Panc1 (cell line): Measurements from ENCODE around the gene AFF2. TPM values are rescaled to one million over a fixed set of nuclear protein-coding genes. Genes with fewer than 3 reads are reported as not detected.

ENCODE experiments used
- ATAC-seq: fragments of 200-7000 bp; cut with Tn5 transposase; 2 replicates; pipeline ENCODE4 v1.9.1; 2020; ENCODE audit warnings: mild to moderate bottlenecking, moderate library complexity
- BruUV-seq: library from RNA; stranded (reverse); fragments of 400-500 nt; replicated peaks from 2 replicates; lab custom pipeline; 2021; lab: Mats Ljungman, UMichigan
- CTCF ChIA-PET: fragments of 300-600 bp; sonication (Branson Sonifier 250); formaldehyde crosslinking; loops from one replicate; lab custom pipeline; 2022; ENCODE audit warnings: antibody characterized with exemption; lab: Charles Lee
- POLR2A ChIA-PET: fragments of 300-600 bp; sonication (Branson Sonifier 250); formaldehyde crosslinking; loops from one replicate; lab custom pipeline; 2022; ENCODE audit warnings: antibody characterized with exemption; lab: Charles Lee
- DNase-seq: peaks from one replicate; pipeline ENCODE4 v3.0.0-alpha.2; 2010; ENCODE audit warnings: low read depth, low spot score
- H3K27ac ChIP-seq: 2 replicates; pipeline ENCODE4 v1.5.1; 2011; ENCODE audit warnings: mild to moderate bottlenecking, low read length, inconsistent platforms
- H3K27me3 ChIP-seq: fragments of 200-500 bp; sonication (Bioruptor generic); 2 replicates; pipeline ENCODE4 v1.6.0; 2014; ENCODE audit warnings: low read length, inconsistent platforms; ENCODE audit not compliant: control insufficient read depth, insufficient read depth
- H3K36me3 ChIP-seq: fragments of 200-500 bp; sonication (Bioruptor generic); 2 replicates; pipeline ENCODE4 v1.5.1; 2014; ENCODE audit warnings: inconsistent platforms, mild to moderate bottlenecking, low read length, moderate library complexity; ENCODE audit not compliant: control insufficient read depth, insufficient read depth
- H3K4me1 ChIP-seq: 2 replicates; pipeline ENCODE4 v1.5.1; 2011; ENCODE audit warnings: inconsistent platforms, mild to moderate bottlenecking, low read length, moderate library complexity; ENCODE audit not compliant: control insufficient read depth, insufficient read depth
- H3K4me3 ChIP-seq, 2 experiments: 2 replicates each; pipeline ENCODE4 v1.5.1; 2011 to 2012; ENCODE audit warnings: low read depth in 2 of 2, low read length in 2 of 2, mild to moderate bottlenecking in 2 of 2, inconsistent platforms in 1 of 2, moderate library complexity in 1 of 2
- H3K9me3 ChIP-seq: fragments of 200-500 bp; sonication (Bioruptor generic); 2 replicates; pipeline ENCODE4 v1.5.1; 2014; ENCODE audit warnings: low read depth, mild to moderate bottlenecking, inconsistent platforms, low read length, moderate library complexity; ENCODE audit not compliant: control insufficient read depth, insufficient read depth
- CTCF ChIP-seq: fragments of 450-650 bp; IDR thresholded peaks from 2 replicates; pipeline ENCODE4 v1.5.1; 2017; ENCODE audit warnings: mild to moderate bottlenecking
- POLR2AphosphoS5 ChIP-seq: IDR thresholded peaks from 2 replicates; pipeline ENCODE4 v1.6.1; 2012; ENCODE audit warnings: mild to moderate bottlenecking, low read depth, low read length, moderate library complexity
- REST ChIP-seq, 2 experiments: IDR thresholded peaks; 2 replicates each; pipeline ENCODE4 v1.6.1; 2011 to 2012; ENCODE audit warnings: low read depth in 2 of 2, control low read depth in 1 of 2, low read length in 1 of 2, mild to moderate bottlenecking in 1 of 2, moderate library complexity in 1 of 2; ENCODE audit not compliant: insufficient read depth in 1 of 2
- SIN3A ChIP-seq: IDR thresholded peaks from 2 replicates; pipeline ENCODE4 v1.6.1; 2012; ENCODE audit warnings: low read depth, mild to moderate bottlenecking, low read length, moderate library complexity, borderline replicate concordance; ENCODE audit not compliant: insufficient read depth
- TCF7L2 ChIP-seq: IDR thresholded peaks from 2 replicates; pipeline ENCODE4 v1.6.1; 2011; ENCODE audit warnings: mild to moderate bottlenecking, low read depth, low read length, inconsistent platforms
- in situ Hi-C: cut with HindIII; loops from 2 replicates; pipeline ENCODE4 v1.10.0; 2016; ENCODE audit warnings: low sequenced_read_pairs, low pct_unique_long_range_greater_than_20kb
- intact Hi-C: fragments of 100-400 bp; cut with micrococcal nuclease; formaldehyde crosslinking; loops from one replicate; pipeline ENCODE4 v1.10.0; 2022; ENCODE audit not compliant: unreplicated experiment
- total RNA-seq: library from RNA; stranded (reverse); gene quantifications from one replicate; pipeline ENCODE4 v1.2.1, GENCODE V29; 2021; ENCODE audit not compliant: unreplicated experiment

The AFF2 gene
- total RNA-seq, 1 experiment from 2014 or later: 0.05 TPM

GRCh38 chrX:148808833-148809232 lies 308.4 kb downstream of the AFF2 start:
- POLR2A ChIA-PET: no interaction called here
- Histone ChIP-seq H3K27me3 (no peaks in the 10 kb centered on the region), H3K9me3 (no peaks in the 10 kb centered on the region), H3K36me3 (no peaks in the 10 kb centered on the region), H3K27ac (no peak overlapping the region), H3K4me3 (no peak overlapping the region), H3K4me1 (no peaks in the 10 kb centered on the region)
- TF ChIP-seq SIN3A: no peak
- no peak for TF ChIP-seq CTCF
- TF ChIP-seq REST (IDR thresholded peaks at IDR 0.05; ENCODE audit: insufficient read depth in 1 of 2, low read depth in 2 of 2, low read length in 1 of 2): no peak
- TF ChIP-seq POLR2AphosphoS5: no peak
- no peak for TF ChIP-seq TCF7L2
- in situ Hi-C loops (no loop called here), intact Hi-C loops (no loop called here)
- no TSS peak for BruUV-seq
- CTCF ChIA-PET: no interaction called here
- no peak for ATAC-seq
- DNase-seq: no peak

- Histone ChIP-seq H3K4me3 (no peak overlapping the region), H3K27ac (no peak overlapping the region), H3K4me1 (no peaks in the 10 kb centered on the region), H3K27me3 (no peaks in the 10 kb centered on the region), H3K36me3 (no peaks in the 10 kb centered on the region), H3K9me3 (no peaks in the 10 kb centered on the region)
- ChIA-PET CTCF (no interaction called here), POLR2A (no interaction called here)
- in situ Hi-C loops: no loop called here
- TF ChIP-seq CTCF (no peak), SIN3A (no peak), POLR2AphosphoS5 (no peak), TCF7L2 (no peak), REST (IDR thresholded peaks at IDR 0.05; ENCODE audit: insufficient read depth in 1 of 2, low read depth in 2 of 2, low read length in 1 of 2) (no peak)
- DNase-seq (no peak), ATAC-seq (no peak)
- intact Hi-C loops: no loop called here
- no TSS peak for BruUV-seq
These were observed 310.8 kb downstream of the AFF2 start for GRCh38 chrX:148811236-148811635.
